HG02870 (cell line): Measurements from ENCODE around the gene TNFSF9.
A peak's percentile ranks its signal among the peaks of the same experiment; 100 is the strongest.
"Not testable (repeated sequence)": the region's sequence is repeated elsewhere in the genome, so short reads cannot be mapped to it uniquely, and the experiment has no call there.

Experiments
- ATAC-seq: cut with Tn5 transposase; IDR thresholded peaks from one replicate; pipeline ENCODE4 v1.9.1; 2021; ENCODE audit warnings: mild to moderate bottlenecking, moderate library complexity; ENCODE audit not compliant: unreplicated experiment

Gene TNFSF9

DNA sequence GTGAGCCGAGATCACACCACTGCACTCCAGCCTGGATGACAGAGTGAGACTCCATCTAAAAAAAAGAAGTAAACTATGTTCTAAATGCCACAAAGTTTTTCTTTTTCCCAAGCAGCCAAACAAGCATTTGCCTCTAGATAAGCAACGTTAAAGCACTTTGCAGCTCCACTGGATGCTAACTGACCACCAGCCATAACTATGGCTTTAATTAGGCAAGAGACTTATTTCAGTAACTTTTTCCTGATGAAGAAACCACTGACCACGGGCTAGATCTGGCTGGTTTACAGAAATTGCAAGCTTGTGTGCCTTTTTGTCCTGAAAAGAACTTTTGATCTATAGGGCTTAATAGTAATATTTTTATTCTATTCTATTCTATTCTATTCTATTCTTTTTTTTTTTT is 38.0 kb downstream of the TNFSF9 start:
- no peak for ATAC-seq

DNA sequence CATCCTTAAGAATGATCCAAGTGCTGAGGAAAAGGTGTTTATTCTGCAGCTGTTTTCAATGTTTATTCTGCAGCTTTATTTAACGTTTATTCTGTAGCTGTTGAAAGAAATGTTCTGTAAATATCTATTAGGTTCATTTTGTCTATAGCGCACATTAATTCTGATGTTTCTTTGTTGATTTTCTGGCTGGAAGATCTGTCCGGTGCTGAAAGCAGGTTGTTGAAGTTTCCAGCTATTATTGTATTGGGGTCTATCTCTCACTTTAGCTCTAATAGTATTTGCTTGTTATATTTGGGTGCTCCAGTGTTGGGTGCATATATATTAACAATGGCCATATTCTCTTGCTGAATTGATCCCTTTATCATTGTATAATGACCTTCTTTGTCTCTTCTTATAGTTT is 39.9 kb downstream of the TNFSF9 start:
- no peak for ATAC-seq

DNA sequence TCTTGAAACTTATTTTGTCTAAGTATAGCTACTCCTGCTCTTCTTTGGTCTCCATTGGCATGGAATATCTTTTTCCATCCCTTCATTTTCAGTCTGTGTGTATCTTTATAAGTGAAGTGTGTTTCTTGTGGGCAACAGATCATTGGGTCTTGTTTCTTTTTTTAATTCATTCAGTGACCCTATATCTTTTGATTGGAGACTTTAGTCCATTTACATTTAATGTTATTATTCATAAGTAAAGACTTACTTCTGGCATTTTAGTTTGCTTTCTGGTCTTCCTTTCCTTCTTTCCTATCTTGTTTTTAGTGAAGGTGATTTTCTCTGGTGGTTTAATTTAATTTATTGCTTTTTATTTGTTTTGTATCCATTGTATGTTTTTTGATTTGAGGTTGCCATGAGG is 40.3 kb downstream of the TNFSF9 start:
- no peak for ATAC-seq

DNA sequence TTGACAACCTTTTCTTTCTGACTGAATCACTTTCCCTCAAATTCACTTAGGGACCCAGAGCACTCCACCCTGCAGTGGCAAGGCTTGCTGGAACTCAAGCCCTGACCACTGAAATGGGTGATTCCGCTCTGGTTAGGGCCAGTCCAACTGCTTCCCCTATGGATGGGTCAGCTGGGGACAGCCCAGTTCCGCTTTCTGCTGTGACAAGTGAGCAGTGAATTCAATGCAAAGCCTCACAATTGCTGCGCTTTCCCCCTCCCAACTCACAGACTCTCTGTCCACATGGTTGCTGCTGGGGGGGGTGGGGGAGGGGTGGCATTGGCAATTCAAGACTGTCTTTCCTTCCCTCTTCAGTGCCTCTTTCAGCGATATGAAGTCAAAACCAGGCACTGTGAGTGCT is 41.4 kb downstream of the TNFSF9 start:
- ATAC-seq: no peak

DNA sequence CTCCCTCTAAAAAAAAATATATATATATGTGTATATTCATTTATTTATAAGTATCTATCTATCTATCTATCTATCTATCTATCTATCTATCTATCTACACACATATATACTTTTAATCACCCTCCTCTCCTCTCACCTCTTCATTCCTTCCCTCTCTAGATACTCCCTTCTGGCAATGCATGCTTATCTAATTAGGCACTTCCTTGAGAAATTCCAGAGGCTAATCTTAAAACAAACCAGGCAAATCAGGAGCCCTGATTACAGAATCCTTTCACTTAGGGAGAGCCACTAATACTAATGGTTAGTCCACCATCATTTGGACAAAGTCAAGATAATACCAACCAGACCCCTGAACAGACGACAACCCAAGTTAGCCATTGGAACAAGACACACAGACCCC is 42.5 kb downstream of the TNFSF9 start:
- ATAC-seq: no peak

DNA sequence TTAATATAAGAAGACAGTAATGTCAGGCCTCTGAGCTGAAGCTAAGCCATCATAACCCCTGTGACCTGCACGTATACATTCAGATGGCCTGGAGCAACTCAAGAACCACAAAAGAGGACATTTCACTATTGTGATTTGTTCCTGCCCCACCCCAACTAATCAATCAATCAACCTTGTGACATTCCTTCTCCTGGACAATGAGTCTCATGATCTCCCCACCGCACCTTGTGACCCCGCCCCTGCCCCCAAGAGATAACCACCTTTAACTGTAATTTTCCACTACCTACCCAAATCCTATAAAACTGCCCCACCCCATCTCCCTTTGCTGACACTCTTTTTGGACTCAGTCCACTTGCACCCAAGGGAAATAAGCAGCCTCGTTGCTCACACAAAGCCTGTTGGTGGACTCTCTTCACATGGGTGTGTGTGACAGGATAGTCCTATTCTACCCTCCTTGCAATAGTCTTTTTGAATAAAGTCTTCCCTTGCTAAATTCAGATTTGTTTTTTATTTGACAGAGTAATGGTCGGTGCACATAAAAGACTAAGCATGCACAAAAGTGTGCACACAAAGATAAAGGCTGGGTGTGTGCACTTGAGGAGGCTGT is 46.1 kb downstream of the TNFSF9 start:
- no peak for ATAC-seq

DNA sequence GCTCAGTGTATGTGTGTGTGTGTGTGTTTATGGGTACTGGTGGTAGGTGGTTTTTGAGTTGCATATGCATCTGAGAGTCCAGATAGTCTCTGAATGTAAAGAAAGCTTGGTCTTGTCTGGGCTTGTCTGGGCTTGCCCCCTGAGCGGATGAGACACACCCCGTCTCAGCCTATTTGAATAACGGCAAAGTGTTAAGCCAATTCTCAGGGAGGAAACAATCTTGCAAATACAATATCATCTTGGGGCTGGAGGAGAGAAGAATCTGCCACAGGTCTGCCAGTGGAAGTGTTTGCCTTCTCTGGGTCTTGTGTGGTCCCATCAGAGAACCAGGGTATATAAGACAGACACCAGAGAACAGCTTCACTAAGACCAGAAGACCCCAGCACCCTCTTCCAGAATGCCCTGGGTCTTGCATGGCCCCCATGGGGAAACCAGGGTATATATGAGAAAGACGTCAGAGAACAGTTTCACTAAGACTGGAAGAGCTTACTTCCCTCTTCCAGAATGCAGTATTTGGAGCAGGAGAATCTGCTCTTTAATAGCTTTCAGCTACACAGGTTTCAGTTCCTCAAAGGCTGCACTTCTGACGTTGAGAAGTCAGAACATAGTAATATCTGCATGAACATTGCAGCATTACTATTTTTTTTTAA is 46.8 kb downstream of the TNFSF9 start:
- ATAC-seq: peak; percentile 69

DNA sequence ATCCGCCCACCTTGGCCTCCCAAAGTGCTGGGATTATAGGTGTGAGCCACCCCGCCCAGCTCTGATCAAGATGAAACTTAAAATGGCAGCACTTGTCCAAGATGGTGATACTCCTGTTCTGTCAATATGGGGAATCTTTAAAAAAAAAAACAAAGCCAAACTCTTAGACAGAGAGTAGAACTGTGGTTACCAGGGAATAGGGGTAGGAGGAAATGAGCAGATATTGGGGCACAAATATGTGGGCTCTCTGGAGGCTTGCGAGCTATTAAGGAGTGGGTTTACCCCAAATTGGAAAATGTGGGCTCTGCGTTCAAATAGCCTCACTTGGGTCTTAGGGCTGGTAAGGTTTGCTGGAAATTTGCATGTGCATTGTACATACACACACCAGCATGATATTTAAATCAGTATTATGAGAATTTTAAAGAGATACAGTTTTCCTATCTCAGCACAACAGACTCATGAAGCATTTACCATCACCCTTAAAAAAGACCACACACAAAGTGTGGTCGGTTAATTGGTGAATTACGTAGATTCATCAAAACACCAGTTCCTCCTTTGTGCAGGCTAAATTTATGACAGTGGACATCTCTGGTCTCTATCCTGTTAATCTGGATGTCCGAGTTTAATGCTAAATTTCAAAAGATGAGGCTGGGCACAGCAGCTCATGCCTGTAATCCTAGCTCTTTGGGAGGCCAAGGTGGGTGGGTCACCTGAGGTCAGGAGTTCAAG is 48.8 kb downstream of the TNFSF9 start:
- no peak for ATAC-seq

DNA sequence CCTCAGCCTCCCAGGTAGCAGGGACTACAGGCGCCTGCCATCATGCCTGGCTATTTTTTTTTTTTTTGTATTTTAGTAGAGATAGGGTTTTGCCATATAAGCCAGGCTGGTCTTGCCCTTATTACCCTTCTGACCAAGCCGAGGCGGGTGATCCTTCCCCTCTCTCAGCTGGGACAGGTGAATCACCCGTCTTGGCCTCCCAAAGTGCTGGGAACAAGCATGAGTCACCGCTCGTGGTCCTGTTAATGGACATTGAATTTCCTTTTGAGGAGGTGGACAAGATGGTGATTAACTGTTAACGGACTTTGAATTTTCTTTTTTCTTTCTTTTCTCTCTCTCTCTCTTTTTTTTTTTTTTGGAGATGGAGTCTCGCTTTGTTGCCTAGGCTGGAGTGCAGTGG is 49.5 kb downstream of the TNFSF9 start:
- ATAC-seq: no peak

DNA sequence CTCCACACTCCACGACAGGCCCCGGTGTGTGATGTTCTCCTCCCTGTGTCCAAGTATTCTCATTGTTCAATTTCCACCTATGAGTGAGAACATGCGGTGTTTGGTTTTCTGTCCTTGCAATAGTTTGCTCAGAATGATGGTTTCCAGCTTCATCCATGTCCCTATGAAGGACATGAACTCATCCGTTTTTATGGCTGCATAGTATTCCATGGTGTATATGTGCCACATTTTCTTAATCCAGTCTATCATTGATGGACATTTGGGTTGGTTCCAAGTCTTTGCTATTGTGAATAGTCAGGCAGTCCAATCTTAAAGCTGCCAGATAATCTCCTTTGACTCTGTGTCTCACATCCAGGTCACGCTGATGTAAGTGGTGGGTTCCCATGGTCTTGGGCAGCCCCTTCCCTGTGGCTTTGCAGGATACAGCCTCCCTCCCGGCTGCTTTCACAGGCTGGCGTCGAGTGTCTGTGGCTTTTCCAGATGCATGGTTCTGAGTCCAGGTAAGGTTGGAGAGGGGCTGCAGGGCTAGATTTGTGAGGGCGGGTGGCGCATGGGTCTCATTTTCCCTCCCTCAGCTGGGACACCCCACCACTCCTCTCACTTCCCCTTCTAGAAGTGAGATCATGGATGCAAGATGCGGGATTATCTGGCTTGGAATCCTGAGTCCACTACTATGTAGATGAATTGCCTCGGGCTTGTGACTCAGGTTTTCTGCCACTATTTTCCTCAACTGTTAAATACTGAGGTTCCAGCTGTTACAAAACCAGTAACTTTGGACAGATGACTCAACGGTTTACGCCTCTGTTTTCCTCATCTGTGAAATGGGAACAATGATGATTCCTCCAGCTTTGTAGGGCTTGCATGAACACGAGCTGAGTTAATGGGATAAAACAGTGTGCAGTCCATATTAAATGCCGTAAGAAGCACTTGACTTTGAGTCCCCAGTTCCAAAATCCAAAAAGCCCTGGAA is 52.0 kb downstream of the TNFSF9 start:
- ATAC-seq: not testable (repeated sequence)
